Stimulated activated CD4-positive, alpha-beta T cell treated with anti-CD3 and anti-CD28 coated beads, TNF-alpha, amount 100 ng/mL, for 1 hour (primary cell): ENCODE measurements around the gene LYPD8.

Source experiments
- DNase-seq, 3 donors: peaks; one replicate each; pipeline ENCODE4 v3.0.0-alpha.2; 2020; ENCODE audit warnings: low read depth in 3 of 3, low spot score in 1 of 3

LYPD8 gene

DNA sequence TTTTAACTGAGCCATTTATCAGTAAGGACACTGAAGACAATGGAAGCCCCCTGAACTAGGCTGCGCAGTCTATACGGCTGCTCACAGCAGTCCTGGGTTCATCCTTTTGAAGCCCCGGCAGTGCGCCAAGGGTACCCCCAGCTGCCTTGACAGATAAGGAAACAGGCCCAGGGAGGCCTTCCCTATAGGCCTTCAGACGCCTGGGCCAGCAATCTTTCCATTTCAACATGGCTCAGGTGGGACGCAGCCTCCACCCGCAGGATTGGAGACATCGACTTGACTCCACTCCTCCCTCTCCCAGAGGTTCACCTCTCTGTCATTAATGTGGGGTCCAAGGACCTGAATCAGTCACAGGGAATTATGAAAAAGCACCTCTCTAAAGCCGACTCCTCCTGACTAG, 2.8 kb upstream of the LYPD8 start:
- no peak for DNase-seq

GRCh38 chr1:248757784-248758195, 2.2 kb upstream of the LYPD8 start:
- no peak for DNase-seq

- no peak for DNase-seq
These were observed 1.1 kb upstream of the LYPD8 start for GRCh38 chr1:248756636-248757035.

- no peak for DNase-seq
These were observed 592 bp upstream of the LYPD8 start for GRCh38 chr1:248756151-248756550.

DNA sequence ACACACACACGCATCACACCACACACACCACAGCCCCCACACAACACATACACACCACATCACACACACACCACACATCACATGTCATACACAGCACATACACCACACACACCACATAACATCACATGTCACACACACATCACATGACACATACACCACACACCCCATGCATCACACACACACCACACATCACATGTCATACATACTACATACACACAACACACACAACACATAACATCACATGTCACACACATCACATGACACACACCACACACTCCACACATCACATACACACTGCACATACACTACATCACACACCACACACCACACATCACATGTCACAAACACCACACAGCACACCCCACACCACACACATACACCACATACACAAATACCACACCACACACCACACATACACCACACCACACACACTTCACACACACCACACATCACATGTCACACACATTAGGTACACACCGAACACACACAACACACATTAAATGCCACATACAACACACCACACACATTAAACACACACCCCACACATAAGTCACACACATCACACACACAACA, 1.8 kb downstream of the LYPD8 start:
- DNase-seq: no peak

GRCh38 chr1:248753029-248753594, 2.4 kb downstream of the LYPD8 start:
- no peak for DNase-seq

DNA sequence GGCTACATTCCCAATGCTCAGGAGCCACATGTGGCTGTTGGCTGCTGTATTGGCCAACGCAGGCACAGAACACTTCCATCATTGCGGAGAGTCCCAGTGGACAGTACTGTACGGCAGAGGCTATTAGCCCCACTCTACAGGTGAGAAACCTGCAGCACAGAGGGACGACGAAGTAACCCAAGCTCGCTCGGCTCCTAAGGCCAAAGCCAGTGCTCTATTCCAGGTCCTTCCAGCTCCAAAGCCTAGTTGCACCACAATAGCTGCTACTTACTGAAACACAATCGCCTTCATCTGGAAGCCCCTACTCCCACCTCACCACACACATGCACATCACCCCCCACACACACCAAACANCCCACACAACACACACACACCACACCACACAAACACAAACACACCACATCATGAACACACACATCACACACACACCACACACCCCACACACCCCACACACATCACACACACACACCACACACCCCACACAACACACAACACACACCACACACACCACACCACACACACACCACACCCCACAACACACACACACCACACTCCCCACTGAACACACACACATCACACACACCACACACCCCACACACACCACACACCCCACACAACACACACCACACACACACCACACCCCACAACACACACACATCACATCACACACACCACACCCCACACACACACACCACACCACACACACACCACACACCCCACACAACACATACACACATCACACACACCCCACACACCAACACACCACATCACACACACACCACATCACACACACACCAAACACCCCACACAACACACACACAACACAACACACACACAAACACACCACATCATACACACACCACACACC, 3.2 kb downstream of the LYPD8 start:
- no peak for DNase-seq

DNA sequence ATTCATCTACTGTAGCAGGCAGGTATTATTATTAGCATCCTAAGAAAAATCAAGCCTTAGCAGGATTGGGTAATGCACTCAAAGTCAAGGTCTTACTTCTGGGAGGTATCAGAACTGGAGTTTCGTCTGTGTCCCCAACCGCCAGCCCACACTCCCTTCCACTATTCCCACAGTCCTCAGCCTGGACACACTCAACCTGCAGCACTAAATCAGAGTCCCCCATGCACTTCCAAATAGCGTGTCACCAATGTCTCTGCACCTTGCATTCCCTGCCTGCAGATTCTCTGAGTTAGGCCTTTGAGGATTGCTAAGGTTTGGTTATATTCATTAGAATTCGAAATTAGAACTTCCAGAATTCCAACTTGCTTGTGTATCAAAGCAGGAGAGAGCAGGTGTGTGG, 3.9 kb downstream of the LYPD8 start:
- no peak for DNase-seq

GRCh38 chr1:248751142-248751541, 4.4 kb downstream of the LYPD8 start:
- no peak for DNase-seq

- DNase-seq: no peak
These were observed 5.1 kb downstream of the LYPD8 start for GRCh38 chr1:248750496-248750895.

DNA sequence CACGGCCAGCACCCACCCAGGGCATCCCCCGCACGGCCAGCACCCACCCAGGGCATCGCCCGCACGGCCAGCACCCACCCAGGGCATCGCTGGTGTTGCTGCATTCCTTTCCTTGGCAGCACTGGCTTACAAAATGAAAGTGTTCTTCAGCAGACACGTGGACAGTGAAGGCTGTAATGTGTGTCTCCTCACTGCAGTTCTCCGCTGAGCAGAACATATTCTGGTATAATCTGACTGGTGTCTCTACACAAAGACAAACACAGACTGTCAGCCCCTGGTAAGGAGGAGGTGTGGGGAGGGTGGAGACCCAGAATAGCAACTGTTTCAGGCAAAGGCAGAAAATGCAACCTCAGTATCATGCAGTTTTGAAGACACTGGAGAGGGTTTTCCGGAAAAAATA, 7.3 kb downstream of the LYPD8 start:
- no peak for DNase-seq

DNA sequence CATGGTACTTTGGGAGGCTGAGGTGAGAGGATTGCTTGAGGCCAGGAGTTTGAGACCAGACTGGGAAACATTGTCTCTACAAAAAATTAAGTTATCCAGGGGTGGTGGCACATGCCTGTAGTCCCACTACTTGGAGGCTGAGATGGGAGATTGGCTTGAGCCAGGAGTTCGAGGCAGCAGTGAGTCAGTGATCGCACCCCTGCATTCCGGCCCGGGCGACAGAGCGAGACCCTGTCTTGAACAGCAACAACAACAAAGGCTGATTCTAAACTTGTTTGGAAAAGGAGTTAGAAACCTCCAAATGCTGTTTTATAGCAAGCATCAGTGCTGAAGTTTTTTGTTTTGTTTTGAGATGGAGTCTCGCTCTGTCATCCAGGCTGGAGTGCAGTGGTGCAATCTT, 14.7 kb downstream of the LYPD8 start:
- no peak for DNase-seq

GRCh38 chr1:248739572-248740205, 15.9 kb downstream of the LYPD8 start:
- DNase-seq: no peak

GRCh38 chr1:248737457-248737856, 18.1 kb downstream of the LYPD8 start:
- no peak for DNase-seq

DNA sequence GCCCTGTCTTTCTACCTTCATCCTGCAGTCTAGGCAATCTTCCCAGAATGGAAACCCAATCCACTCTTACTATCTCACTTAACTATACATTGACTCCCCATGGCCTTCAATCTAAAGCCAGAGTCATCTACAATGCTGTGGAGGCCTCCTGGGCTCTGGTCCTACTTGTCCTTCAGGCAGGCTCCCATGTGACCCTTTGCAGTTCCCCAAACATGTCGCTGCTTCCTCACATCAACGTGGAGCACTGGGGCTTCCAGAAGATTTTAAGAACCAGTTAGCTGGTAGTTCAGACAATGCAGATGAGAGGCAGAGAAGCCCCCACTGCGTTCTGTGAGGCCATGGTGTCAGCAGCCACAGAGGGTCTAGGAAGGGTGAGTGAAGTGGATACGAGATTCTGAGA, 18.6 kb downstream of the LYPD8 start:
- DNase-seq: no peak

- DNase-seq: no peak
These were observed 22.0 kb downstream of the LYPD8 start for GRCh38 chr1:248733566-248733965.

DNA sequence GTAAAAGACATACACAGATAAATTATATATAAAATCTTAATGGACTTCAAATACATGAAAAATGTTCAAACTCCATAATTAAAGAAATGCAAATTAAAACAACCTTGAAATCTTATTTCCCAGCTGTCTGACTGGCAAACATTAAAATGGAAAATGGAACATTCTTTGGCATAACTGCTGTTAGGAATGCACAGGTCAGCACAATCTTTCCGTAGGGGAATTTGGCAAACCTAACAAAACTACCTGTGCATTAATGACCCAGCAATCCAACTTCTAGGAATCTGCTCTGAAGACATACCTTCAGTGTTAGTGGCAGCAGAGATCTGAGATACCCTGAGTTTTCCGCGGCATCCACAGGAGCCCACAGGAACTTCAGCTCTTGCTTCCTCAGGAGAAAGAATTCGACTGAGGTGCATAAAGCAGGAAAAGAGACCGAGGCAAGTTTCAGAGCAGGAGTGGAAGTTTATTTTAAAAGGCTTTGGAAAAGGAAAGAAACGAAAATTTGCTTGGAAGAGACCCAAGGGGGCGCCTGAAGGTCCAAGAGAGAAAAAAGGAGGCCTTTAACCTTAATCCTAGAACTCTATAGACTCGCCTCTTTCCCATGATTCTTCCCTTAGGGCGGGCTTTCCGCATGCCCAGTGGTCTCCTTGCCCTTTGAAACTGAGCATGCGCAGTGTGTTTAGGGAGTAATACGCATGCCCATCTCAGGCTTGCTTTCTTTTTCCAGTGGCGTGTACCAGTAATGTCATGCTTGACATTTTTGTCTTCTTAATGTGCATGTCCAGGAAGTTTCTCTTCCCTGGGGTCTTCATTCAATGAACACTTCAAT, 24.8 kb downstream of the LYPD8 start:
- no peak for DNase-seq

- no peak for DNase-seq
These were observed 41.3 kb downstream of the LYPD8 start for GRCh38 chr1:248714248-248714647.

DNA sequence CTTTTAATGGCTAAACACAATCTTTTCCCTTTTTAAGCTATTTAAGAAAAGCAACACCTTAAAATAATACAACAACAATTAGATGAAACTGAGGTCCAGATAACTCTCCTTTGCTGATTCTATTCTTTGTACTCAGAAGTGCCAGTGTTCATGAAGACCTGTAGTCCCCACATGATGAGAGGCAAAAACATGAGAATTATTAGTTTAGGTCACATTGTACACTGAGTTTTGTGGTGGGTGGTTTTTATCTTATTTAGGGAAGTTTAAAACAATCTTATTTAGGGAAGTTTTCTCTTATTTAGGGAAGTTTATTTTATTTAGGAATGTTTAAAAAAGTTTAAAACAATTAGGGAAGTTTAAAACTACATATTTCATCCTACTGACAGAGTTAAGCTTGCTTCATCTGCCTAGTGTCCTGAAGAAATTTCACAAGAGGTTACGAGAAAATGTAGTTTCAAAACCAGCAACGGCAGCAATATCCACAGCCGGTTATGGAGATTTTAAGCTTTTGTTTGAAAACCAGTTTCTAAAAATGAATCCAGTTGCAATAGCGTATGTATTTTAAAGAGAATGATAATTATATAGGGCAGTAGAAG, 45.2 kb downstream of the LYPD8 start:
- DNase-seq: no peak

DNA sequence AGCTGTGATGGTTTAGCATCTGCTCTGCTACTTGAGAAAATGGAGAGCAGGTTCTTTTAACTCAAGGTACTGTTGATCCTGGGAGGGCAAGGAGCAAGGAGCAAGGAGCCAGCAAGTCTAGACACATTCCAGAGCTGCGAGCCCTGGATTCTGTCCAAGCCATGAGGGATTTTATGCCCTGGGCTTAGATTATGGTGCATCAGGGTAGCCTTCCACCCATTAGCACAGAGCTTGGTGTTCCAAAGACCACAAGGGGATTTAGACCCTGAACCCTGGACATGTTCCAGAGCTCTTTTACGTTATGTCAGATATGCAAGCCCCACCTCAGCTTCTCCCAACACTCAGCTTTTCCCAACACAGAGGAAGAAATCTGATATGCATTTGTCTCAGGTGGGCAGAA, 51.0 kb downstream of the LYPD8 start:
- DNase-seq: no peak

DNA sequence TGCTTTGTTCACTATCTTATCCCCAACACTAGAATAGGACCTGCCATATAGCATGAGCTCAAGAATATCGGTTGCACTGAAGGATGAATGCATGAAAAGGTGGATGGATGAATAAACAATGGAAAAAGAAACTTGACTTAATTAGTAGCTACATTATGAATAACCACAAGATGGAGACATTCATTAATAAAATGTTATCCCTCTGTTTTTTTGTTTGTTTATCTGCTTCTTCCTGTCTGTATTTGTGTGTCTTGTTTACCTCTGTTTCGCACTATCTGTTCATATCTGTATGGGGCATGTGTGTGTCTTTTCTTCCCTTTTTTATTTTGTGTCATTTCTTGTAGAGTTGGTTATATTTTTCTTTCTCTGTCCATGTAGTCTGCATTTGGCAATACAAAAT, 51.9 kb downstream of the LYPD8 start:
- DNase-seq: no peak
